GF-D8 (cell line): ENCODE results near the gene RAB36.
A peak's percentile ranks its signal among the peaks of the same experiment; 100 is the strongest.

Experiments used
- DNase-seq: peaks from one replicate; lab custom pipeline; 2025; lab: John Stamatoyannopoulos, UW

RAB36 gene

DNA sequence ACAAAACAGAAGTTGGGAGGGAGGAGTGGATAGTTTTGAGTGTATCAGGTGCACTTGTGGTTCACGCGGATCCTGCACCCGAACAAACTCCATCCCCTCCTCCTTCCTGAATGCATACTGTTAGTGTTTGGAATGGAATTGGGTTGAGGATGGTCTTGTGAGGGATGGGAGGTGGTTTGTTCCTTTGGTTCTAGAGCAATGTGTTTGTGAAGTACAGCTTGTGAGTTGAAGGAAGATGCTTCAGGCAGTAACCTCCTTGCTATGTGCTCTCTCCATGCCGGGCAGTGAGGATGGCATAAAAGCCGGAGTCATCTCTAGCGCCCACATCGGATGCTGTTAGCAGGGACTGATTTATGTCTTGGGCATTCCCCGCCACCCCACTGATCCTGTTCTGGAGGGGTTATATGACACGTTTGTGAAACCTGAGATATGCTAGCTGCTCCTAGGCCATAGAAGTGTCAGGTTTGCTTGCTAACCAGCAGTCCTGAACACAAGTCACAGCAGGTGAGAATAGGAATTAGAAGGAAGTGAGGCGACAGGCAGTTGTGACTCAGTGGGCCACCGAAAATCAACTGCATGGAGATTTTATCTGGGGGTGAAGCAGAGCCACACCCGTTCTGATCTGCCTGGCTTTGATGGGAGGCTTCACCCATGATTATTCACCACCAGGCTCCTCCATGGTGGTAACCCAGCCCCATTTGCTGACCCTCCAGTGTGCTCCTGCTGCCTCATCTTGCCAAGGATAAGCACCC lies 37.2 kb downstream of the RAB36 start:
- peak; percentile 10 for DNase-seq

- peak; percentile 64 for DNase-seq
Measured at GRCh38 chr22:23183061-23183698, 37.9 kb downstream of the RAB36 start.

GRCh38 chr22:23184100-23184763 lies 39.0 kb downstream of the RAB36 start:
- no peak for DNase-seq

DNA sequence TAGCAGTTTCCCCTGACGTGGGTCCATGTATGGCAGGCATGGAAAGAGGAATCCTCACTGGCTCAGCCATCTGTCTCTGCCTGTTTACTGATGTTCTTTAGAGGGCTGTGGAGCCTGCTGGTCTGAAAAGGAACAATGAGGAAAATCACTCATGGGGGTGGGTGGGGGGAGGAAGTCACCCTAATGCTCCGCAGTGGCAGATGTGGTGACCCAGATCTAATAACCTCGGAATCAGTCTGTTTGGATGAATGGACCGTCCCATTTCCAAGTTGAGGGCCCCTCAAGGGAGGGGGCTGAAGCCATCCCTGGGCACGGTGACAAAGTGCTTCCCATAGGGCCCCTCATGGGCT lies 39.5 kb downstream of the RAB36 start:
- no peak for DNase-seq

DNA sequence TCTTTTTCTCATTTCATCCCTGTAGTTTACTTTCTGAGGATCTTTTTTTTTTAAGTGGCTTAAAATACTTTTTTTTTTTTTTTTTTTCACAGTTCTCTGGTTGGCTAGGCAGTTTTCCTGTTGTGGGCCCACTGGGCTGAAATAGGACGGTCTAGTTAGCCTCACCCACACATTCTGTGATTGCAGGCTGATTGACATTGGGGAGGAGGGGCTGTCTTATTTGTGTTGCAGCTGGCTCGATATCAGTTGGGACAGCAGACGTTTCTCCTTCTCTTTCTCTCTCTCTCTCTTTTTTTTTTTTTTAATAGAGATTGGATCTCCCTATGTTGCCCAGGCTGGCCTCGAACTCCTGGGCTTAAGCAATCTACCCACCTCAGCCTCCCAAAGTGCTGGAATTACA lies 41.9 kb downstream of the RAB36 start:
- DNase-seq = no peak

- DNase-seq = no peak
Measured at GRCh38 chr22:23187871-23188700, 42.8 kb downstream of the RAB36 start.

DNA sequence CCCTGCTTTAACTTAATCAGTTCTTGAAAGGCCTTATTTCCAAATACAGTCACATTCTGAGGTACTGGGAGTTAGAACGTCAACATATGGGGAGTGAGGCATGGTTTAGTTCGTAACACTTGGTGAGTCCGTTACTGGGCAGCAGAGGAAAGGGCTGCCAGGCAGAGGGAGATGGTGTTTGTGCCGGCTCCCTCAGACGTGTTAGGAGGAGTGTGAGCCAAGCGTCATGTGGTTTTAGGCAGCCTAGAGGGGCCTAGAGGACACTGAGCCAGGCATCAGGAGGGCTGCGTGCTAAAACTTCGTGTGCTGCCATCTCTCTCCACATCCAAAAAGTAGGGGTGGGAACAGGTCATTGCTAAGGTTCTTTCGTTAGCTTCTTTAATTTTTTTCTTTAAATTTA lies 45.2 kb downstream of the RAB36 start:
- DNase-seq = no peak

DNA sequence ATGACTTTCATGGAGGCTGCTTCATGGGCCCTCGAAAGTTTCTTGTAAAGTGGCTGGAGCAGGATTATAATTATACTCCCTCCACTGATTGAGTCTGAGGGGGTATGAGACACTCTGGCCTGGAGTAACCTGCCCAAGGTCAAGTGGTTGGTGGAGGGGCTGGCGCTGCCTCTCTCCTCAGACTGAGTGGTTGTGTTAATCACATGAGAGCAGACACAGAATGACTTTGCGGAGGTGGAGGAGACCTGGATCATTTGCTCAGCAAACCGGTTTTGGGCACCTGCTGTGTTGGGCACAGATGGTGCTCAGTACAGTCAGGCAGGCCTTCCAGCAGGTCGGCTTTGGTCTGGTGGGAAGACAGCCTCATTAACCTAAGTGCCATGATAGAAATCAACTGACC lies 46.9 kb downstream of the RAB36 start:
- no peak for DNase-seq

GRCh38 chr22:23192558-23192957 lies 47.3 kb downstream of the RAB36 start:
- DNase-seq = no peak

- no peak for DNase-seq
Measured at GRCh38 chr22:23193196-23193827, 48.0 kb downstream of the RAB36 start.

GRCh38 chr22:23193882-23194281 lies 48.6 kb downstream of the RAB36 start:
- no peak for DNase-seq

DNA sequence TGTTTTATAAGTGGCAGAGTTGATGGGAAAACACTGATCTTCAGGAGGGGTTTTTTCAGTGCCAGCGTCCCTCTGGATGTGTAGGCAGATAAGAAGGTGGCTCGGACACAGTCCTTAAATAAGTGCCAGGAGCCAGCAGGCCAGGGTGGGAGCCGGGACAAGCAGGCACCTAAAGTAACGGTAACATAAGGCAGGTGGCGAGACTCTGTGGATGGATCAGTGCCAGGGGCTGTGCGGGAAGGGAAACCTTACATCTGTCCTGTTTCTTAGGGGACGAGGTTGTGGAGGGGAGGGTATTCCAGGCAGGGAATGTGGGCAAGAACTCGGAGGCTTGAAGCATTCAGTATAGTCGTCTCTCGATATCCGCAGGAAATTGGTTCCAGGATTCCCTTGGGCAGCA lies 50.9 kb downstream of the RAB36 start:
- no peak for DNase-seq

DNA sequence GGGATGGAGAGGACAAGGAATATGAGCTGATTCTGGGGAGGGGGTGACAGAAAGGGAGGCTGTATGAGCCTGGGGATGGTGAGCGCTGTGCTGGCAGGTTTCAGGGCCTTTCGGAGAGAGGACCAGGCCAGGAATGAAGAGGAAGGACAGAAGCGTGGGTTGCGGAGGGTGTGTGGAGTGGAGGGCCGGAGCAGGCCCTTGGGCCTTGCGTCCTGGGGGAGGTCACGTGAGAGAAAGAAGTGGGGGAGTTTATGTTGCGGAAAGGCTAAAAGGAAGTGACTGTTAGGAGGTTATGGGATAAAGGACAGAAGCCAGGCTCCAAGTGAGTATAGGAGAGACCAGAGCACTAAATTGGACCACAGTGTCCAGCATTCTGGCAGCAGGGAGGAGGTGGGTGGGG lies 52.6 kb downstream of the RAB36 start:
- DNase-seq = no peak

DNA sequence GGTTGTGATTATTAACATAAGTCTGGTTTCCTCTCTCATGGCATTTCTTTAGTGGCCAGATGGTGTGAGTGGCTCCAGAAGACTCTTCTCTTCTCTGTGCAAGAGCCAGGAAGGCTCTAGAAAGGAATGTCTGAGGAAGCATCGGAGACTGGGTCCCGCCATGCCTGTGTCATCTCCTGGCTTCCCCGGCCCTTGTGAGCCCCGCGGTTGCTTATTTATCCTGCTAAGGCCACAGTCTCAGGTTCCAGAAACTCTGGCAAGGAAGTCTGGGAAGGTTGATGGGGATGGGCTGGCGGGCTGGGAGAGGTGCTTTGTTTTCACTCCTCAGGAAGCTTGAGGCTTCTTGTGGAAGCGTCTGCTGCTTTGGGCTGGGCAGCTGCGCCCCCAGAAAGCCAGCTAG lies 53.9 kb downstream of the RAB36 start:
- no peak for DNase-seq

DNA sequence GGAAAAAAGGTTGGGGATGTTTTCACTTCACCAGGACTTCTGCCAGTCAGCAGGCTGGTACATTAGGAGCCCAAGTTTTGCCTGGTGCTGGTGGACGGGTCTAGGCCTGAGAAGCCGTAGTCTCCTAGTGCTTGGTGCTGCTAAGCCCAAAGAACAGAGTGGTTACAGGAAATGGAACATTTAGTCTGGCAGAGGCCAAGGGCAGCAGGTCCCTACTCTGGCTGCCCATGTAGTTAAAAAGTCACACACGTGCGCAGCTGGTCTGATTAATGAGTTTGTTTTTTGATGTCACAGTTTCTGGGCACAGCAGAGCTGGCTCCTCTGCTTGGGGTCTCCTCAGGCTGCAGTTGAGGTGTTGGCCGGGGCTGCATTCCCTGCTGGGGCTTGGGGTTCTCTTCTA lies 55.6 kb downstream of the RAB36 start:
- no peak for DNase-seq

GRCh38 chr22:23202812-23203451 lies 57.7 kb downstream of the RAB36 start:
- DNase-seq = no peak

DNA sequence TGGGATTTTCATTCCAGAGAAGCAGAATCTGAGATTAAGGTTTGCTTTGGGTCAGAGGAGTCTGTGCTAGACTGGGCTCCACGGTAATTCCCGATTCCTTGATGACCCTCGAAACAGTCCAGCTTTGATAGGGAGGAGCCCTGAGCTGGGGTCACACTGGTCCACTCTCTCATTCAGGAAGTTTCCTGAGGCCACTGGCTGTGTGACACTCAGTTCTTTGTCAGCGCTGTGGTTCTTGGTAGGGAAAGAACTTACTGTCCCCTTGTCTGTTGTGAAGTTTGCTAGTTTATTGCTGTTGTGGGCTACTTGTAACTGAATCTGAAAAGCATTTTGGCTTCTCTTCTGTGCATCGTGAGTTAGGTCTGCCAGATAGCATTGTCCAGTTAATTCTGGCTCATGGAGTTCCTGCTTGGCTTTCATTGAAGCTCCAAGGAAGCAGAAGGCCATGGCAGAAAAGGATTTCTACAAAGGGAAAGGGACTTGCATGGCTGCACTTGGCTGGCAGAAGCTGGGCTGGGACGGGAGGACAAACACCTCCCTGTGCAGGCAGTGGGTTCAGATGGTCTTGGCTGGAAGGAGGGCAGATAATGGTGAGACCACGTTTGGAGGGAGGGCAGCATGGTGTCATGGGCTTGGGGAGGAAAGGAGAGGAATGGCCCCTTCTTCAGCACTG lies 58.3 kb downstream of the RAB36 start:
- DNase-seq = no peak

DNA sequence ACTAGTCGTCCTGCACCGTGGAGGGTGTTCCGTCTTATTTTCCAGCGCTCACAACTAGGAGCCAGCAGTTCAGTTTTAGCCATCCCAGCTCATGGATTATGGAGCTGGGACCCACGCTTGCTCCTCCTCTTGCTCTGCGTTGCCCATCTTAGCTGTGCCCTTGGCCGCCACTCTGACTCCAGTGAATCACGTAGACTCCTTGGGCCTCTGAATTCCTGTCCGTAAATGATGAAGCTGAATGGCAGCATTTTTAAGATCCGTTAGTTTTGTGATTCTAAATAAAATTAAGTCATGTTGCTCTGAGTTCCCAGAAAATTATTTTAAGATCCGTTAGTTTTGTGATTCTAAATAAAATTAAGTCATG lies 58.8 kb downstream of the RAB36 start:
- no peak for DNase-seq

DNA sequence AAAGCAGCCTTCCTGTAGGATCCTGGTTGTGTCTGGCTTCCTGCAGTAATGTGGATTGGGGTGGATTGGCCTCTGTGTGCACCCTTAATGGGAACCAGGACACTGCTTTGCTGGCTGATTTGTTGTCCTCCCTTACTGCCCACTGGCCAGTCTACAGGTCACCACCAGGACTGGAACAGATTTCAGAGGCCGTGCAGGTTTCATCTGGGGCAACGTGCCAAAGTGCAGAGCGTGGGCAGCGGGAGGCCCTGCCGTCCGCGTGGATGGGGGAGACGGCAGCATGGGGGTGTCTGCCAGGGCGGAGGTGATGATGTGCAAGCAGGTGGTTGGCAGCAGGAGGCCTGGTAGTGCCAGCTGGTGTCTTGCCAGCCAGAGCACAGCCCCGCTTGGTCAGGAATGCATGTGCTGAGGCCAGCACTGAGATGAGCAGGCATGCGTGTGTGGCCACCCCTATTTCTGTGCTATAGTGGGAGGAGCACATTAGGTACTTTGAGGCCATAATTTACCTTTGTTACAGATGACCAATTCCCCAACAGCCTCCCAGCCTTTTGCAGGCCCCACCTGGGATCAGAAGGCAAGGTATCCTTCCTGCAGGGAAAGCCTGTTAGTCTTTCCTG lies 59.4 kb downstream of the RAB36 start:
- DNase-seq = no peak

DNA sequence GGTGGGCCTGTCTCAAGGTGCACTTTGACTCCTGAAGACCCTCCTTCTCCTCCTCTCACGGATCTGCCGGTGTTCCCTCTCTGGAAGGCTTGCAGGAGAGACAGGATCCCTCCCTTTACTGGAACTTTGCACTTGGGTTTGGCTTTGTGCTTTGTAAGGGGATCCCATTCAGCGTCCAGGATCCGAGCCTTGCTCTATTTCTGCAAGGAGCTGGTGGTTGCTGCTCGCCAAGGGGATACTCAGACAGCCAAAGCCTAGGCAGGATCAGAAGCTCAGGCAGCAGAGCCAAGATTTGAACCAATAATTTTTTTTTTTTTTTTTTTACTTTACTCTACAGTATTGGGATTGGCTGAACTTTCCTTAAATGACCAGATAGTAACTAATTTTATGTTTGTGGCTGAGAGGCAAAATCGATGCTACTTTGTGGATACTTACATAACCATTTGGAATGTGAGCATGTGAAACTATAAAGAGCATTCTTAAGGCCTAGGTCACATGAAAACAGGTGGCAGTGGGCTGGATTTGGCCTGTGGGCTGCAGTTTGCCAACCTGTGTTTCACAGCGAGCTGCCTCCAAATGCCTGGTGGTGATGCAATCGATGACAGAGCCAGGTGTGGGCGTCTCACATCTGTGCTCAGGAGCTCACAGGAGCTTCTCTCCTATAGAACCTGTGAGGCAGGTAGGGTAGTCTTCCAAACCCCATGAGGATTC lies 60.2 kb downstream of the RAB36 start:
- no peak for DNase-seq
